Sigmoid colon (tissue), 7 donors: Measurements from ENCODE around the gene UNKL. TPM values are rescaled to one million over a fixed set of nuclear protein-coding genes. Genes with fewer than 3 reads are reported as not detected.

Experiments
- DNase-seq: peaks from one replicate; pipeline ENCODE4 v3.0.0-alpha.2; 2019
- H3K27ac ChIP-seq, 4 donors: fragments of 200-600 bp; sonication (generic); one replicate each; pipeline ENCODE4 v1.5.1; 2016 to 2019; ENCODE audit warnings: mild to moderate bottlenecking in 1 of 4
- H3K27me3 ChIP-seq, 3 donors: fragments of 200-600 bp; sonication (generic); one replicate each; pipeline ENCODE4 v1.5.1; 2019; ENCODE audit warnings: mild to moderate bottlenecking in 1 of 3
- H3K36me3 ChIP-seq, 4 donors: fragments of 200-600 bp; sonication (generic); one replicate each; pipeline ENCODE4 v1.5.1; 2016 to 2019
- H3K4me1 ChIP-seq, 4 donors: fragments of 200-600 bp; sonication (generic); one replicate each; pipeline ENCODE4 v1.5.1; 2017 to 2019
- H3K4me3 ChIP-seq, 4 donors: fragments of 200-600 bp; sonication (generic); one replicate each; pipeline ENCODE4 v1.5.1; 2017 to 2019; ENCODE audit warnings: mild to moderate bottlenecking in 2 of 4, moderate library complexity in 1 of 4
- H3K9me3 ChIP-seq, 4 donors: fragments of 200-600 bp in 3 of 4; sonication (generic) in 3 of 4; one replicate each; pipeline versions ENCODE4 v1.5.1 to v1.6.1; 2013 to 2019
- CTCF ChIP-seq, 4 experiments: fragments of 450-650 bp in 3 of 4; fragments of 200-600 bp in 1 of 4; IDR thresholded peaks; one replicate each; pipeline ENCODE4 v1.5.1; 2016 to 2019; ENCODE audit warnings: antibody characterized with exemption in 4 of 4, mild to moderate bottlenecking in 3 of 4, moderate library complexity in 2 of 4
- EP300 ChIP-seq, 4 donors: sonication (generic); formaldehyde crosslinking; IDR thresholded peaks; one replicate each; pipeline ENCODE4 v1.6.1; 2017; ENCODE audit warnings: antibody characterized with exemption in 4 of 4
- POLR2A ChIP-seq, 2 donors: fragments of 450-650 bp; IDR thresholded peaks; one replicate each; pipeline ENCODE4 v1.6.1; 2016; ENCODE audit warnings: antibody characterized with exemption in 2 of 2, mild to moderate bottlenecking in 2 of 2, moderate library complexity in 2 of 2
- POLR2AphosphoS5 ChIP-seq, 4 donors: sonication (generic); formaldehyde crosslinking; IDR thresholded peaks; one replicate each; pipeline ENCODE4 v1.6.1; 2017; ENCODE audit warnings: antibody characterized with exemption in 4 of 4
- WGBS, 2 donors: extraction: QIAGEN DNeasy Blood & Tissue Kit; methylation state at CpG; one replicate each; pipeline ENCODE4 v1.1.7; 2013; 5-methylcytosine and 5-hydroxymethylcytosine counted together
- intact Hi-C: fragments of 100-400 bp; cut with DNase I; formaldehyde crosslinking; loops from one replicate; pipeline ENCODE4 v1.15.1; 2023
- polyA plus RNA-seq, 3 donors: library from polyadenylated mRNA; stranded (reverse); fragments of 200-250 nt; gene quantifications; one replicate each; pipeline ENCODE4 v1.2.3, GENCODE V29; 2013
- total RNA-seq, 4 donors: library from RNA; depleted of rRNA; stranded (reverse); fragments of >200 nt; gene quantifications; one replicate each; pipeline ENCODE4 v1.1.0, GENCODE V29; 2016
- donor health status: healthy with polysubstance abuse.
- donor health status: Bipolar disorder and iron deficiency.
- donor health status: healthy.

Gene UNKL
- total and polyA plus RNA-seq, 7 donors, result 2.1 to 29.1 (median 19.6) TPM

GRCh38 chr16:1344499-1344898, 70.0 kb downstream of the UNKL start:
- 90 to 92% methylated on average over 14 of the region's 14 CpGs for WGBS, 2 donors
- no peak overlapping the region for H3K4me3 ChIP-seq
- no peak overlapping the region for H3K27ac ChIP-seq
- no peaks in the 10 kb centered on the region for H3K9me3 ChIP-seq
- no peaks in the 10 kb centered on the region for H3K27me3 ChIP-seq
- peaks cover 5 to 19% (median 9%) of the 10 kb centered on the region in 4 donors for H3K36me3 ChIP-seq
- peaks cover 0 to 13% (median 12%) of the 10 kb centered on the region in 4 donors for H3K4me1 ChIP-seq
- DNase-seq, result no peak
- TF ChIP-seq EP300 (IDR thresholded peaks at IDR 0.05) (no peak), POLR2AphosphoS5 (IDR thresholded peaks at IDR 0.05) (no peak), CTCF (IDR thresholded peaks at IDR 0.05) (no peak), POLR2A (IDR thresholded peaks at IDR 0.05) (no peak)
- intact Hi-C loops, result no loop called here

GRCh38 chr16:1343428-1344242, 70.9 kb downstream of the UNKL start:
- DNase-seq, result no peak
- intact Hi-C loops, result no loop called here
- 15 to 57% methylated on average over 44 of the region's 44 CpGs for WGBS, 2 donors
- Histone ChIP-seq H3K4me3 (peak overlapping the region in 1 of 4 donors; percentile 19), H3K27me3 (no peaks in the 10 kb centered on the region), H3K4me1 (peaks cover 0 to 13% (median 12%) of the 10 kb centered on the region in 4 donors), H3K9me3 (no peaks in the 10 kb centered on the region), H3K36me3 (peaks cover 0 to 10% (median 4%) of the 10 kb centered on the region in 4 donors), H3K27ac (no peak overlapping the region)
- no peak for TF ChIP-seq EP300 (IDR thresholded peaks at IDR 0.05)
- no peak for TF ChIP-seq POLR2A (IDR thresholded peaks at IDR 0.05)
- TF ChIP-seq POLR2AphosphoS5 (IDR thresholded peaks at IDR 0.05), result no peak
- TF ChIP-seq CTCF (IDR thresholded peaks at IDR 0.05), result no peak

GRCh38 chr16:1342526-1343427, 71.7 kb downstream of the UNKL start:
- TF ChIP-seq POLR2AphosphoS5 (IDR thresholded peaks at IDR 0.05) (no peak), EP300 (IDR thresholded peaks at IDR 0.05) (no peak), POLR2A (IDR thresholded peaks at IDR 0.05) (no peak), CTCF (IDR thresholded peaks at IDR 0.05) (no peak)
- no peaks in the 10 kb centered on the region for H3K9me3 ChIP-seq
- intact Hi-C loops, result no loop called here
- WGBS, 2 donors, result 2 to 4% methylated on average over 49 of the region's 49 CpGs
- H3K36me3 ChIP-seq, result peaks cover 0 to 2% (median 0%) of the 10 kb centered on the region in 4 donors
- H3K4me3 ChIP-seq, result peak overlapping the region in 1 of 4 donors; percentile 19
- H3K4me1 ChIP-seq, result peaks cover 0 to 13% (median 12%) of the 10 kb centered on the region in 4 donors
- H3K27ac ChIP-seq, result no peak overlapping the region
- peak; percentile 91 for DNase-seq
- no peaks in the 10 kb centered on the region for H3K27me3 ChIP-seq

- no peaks in the 10 kb centered on the region for H3K9me3 ChIP-seq
- H3K36me3 ChIP-seq, result no peaks in the 10 kb centered on the region
- TF ChIP-seq POLR2A (IDR thresholded peaks at IDR 0.05) (no peak), POLR2AphosphoS5 (IDR thresholded peaks at IDR 0.05) (no peak), CTCF (IDR thresholded peaks at IDR 0.05) (no peak), EP300 (IDR thresholded peaks at IDR 0.05) (no peak)
- intact Hi-C loops, result no loop called here
- H3K27me3 ChIP-seq, result peaks cover 0 to 1% (median 0%) of the 10 kb centered on the region in 3 donors
- H3K4me3 ChIP-seq, result no peak overlapping the region
- H3K27ac ChIP-seq, result no peak overlapping the region
- WGBS, 2 donors, result 78 to 88% methylated on average over 39 of the region's 39 CpGs
- no peak for DNase-seq
- peaks cover 0 to 13% (median 12%) of the 10 kb centered on the region in 4 donors for H3K4me1 ChIP-seq
Measured at GRCh38 chr16:1341495-1342420, 72.7 kb downstream of the UNKL start.
